Skeletal muscle satellite cell (primary cell): ENCODE results near the gene SNAI3.

ENCODE experiments used
- H3K27me3 ChIP-seq: 2 replicates; pipeline ENCODE4 v1.7.0; 2013; ENCODE audit warnings: low read length; ENCODE audit not compliant: control insufficient read depth, insufficient read depth
- H3K36me3 ChIP-seq: 2 replicates; pipeline ENCODE4 v1.7.0; 2013; ENCODE audit warnings: mild to moderate bottlenecking, control low read depth, low read length; ENCODE audit not compliant: insufficient read depth
- H3K4me1 ChIP-seq: 2 replicates; pipeline ENCODE4 v1.7.0; 2013; ENCODE audit warnings: low read length; ENCODE audit not compliant: control insufficient read depth, insufficient read depth
- H3K4me2 ChIP-seq: 2 replicates; pipeline ENCODE4 v1.7.0; 2013; ENCODE audit warnings: mild to moderate bottlenecking, low read length
- H3K4me3 ChIP-seq: 2 replicates; pipeline ENCODE4 v1.7.0; 2013; ENCODE audit warnings: low read length
- H3K9ac ChIP-seq: 2 replicates; pipeline ENCODE4 v1.7.0; 2013; ENCODE audit warnings: mild to moderate bottlenecking, low read depth, low read length, moderate library complexity
- H3K9me3 ChIP-seq: replicated peaks from 2 replicates; pipeline ENCODE4 v1.7.0; 2013; ENCODE audit warnings: mild to moderate bottlenecking, control low read depth, low read length

Gene SNAI3

DNA sequence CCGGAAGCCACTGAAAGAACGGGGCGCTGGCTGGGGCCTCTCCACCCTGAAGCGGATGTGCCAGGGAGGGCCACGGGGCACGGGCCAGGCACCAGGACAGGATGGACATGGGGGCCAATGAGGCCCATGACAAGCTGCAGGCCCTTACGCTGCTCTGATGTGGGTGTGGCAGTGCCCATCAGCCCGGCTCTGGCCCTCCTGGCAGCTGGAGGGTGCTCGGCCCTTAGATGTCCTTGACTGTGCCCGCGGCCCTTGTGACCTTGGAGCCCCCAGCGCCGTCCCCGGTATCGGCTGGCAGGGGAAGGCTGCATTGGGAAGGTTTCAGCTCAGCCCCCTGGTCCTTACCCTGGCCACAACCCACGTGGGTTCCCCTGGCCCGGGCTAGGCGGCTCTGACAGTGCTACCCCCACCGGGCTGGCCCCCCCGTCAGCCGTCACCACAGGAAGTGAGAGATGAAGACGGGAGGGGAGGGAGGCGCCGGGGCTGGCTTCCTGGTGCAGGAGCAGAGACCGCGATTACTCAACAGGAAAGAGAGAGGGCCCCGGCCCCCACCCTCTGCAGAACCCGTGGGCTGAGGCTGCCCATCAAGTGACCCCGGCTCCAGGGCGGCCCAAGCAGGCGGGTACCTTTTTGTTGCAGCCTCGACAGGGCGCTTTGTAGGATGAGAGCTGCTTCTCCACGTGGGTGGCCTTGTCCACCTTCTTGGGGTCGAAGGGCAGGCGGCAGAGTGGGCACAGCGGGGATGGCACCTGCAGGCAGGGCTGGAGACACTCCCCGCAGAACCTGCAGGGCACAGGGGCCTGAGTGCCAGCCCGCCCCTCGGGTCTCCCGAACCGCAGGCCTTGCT lies 14.6 kb upstream of the SNAI3 start:
- no peak overlapping the region for H3K4me3 ChIP-seq
- no peaks in the 10 kb centered on the region for H3K27me3 ChIP-seq
- H3K4me2 ChIP-seq, result peak overlapping the region; percentile 41
- H3K36me3 ChIP-seq, result peaks cover 8% of the 10 kb centered on the region
- H3K4me1 ChIP-seq, result peaks cover 28% of the 10 kb centered on the region
- H3K9ac ChIP-seq, result no peak overlapping the region
- H3K9me3 ChIP-seq, result no peaks in the 10 kb centered on the region

- peaks cover 24% of the 10 kb centered on the region for H3K4me1 ChIP-seq
- H3K36me3 ChIP-seq, result peaks cover 8% of the 10 kb centered on the region
- no peaks in the 10 kb centered on the region for H3K9me3 ChIP-seq
- no peak overlapping the region for H3K9ac ChIP-seq
- H3K4me2 ChIP-seq, result no peak overlapping the region
- H3K4me3 ChIP-seq, result no peak overlapping the region
- no peaks in the 10 kb centered on the region for H3K27me3 ChIP-seq
These were observed 14.0 kb upstream of the SNAI3 start for GRCh38 chr16:88700322-88700635.

DNA sequence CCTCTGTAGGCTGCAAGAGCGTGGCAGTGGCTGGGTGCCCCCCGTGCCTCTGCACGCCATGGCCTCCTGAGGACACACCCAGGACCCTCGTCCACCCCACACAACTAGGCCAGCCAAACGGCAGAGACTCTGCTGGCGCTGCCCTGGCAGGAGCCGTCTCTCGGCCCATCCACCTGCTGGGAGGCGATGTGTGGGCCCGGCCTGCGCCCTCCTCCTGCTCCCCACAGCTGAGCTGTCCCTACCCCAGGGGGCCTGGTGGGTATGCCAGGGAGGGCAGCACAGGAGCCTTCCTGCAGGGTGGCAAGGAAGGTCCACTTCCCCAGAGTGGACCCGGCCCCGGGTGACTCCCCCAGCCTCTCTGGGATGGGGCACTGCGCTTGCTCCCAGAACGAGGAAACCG lies 12.9 kb upstream of the SNAI3 start:
- H3K36me3 ChIP-seq, result peaks cover 8% of the 10 kb centered on the region
- no peaks in the 10 kb centered on the region for H3K27me3 ChIP-seq
- no peaks in the 10 kb centered on the region for H3K9me3 ChIP-seq
- H3K4me2 ChIP-seq, result no peak overlapping the region
- no peak overlapping the region for H3K9ac ChIP-seq
- peaks cover 19% of the 10 kb centered on the region for H3K4me1 ChIP-seq
- no peak overlapping the region for H3K4me3 ChIP-seq

DNA sequence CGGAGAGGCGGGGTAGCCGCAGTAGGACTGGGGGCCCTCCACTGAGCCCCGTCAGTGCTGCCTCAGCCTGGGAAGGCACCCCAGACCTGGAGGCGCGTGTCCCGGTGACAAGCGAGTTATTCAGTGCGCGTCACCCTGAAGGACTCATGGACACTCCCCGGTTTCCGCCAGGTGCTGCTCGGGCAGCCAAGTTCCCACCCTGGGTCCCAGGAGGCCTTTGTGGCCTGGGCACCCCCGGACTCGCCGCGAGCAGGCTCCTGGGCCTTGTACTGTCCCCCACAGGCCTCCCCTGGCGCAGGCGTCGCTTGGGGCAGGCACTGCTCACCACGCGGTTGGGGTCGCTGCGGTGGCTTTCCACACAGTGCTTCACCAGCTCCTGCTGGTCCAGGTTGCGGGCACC lies 12.3 kb upstream of the SNAI3 start:
- H3K9ac ChIP-seq, result no peak overlapping the region
- H3K4me1 ChIP-seq, result peaks cover 18% of the 10 kb centered on the region
- no peak overlapping the region for H3K4me3 ChIP-seq
- H3K4me2 ChIP-seq, result no peak overlapping the region
- peaks cover 8% of the 10 kb centered on the region for H3K36me3 ChIP-seq
- no peaks in the 10 kb centered on the region for H3K9me3 ChIP-seq
- H3K27me3 ChIP-seq, result no peaks in the 10 kb centered on the region

DNA sequence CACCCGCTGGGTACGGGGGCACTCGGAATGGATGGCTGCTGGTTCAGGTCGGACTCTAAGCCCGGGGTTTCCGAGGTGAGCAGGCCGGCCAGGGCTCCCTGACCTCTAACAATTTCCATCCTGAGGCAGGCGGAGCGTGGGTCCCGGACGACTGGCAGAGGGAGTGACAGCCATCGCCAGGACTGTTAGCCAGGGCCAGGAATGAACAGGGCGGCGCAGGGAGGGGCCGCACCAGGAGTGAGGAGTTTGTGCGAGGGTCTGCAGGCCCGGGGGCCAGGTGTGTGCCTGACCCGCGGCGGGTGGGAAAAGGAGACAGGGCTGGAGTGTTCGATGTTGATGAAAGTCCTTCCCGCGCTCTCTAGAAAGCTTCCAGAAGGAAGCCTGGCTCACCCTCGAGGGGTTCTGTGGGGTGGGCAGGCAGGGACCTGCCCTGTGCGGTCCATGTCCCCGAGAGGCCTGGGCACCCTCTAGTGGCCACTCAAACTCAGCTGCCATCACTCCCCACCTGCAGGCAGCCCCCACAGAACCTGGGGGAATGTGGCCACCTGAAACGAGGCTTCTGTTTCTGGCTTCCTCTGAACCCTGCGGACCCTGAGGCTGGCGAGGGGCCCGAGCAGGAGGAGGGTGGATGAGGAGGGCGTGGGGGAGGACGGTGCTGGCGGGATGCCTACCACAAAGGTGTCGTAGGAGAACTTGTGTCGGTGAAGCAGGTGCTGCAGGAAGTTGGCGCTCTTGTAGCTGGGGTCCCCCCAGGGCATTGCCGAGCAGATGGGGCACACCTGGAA lies 11.7 kb upstream of the SNAI3 start:
- no peak overlapping the region for H3K4me2 ChIP-seq
- H3K9ac ChIP-seq, result no peak overlapping the region
- no peaks in the 10 kb centered on the region for H3K9me3 ChIP-seq
- H3K36me3 ChIP-seq, result peaks cover 8% of the 10 kb centered on the region
- H3K27me3 ChIP-seq, result no peaks in the 10 kb centered on the region
- H3K4me1 ChIP-seq, result peaks cover 13% of the 10 kb centered on the region
- H3K4me3 ChIP-seq, result no peak overlapping the region

DNA sequence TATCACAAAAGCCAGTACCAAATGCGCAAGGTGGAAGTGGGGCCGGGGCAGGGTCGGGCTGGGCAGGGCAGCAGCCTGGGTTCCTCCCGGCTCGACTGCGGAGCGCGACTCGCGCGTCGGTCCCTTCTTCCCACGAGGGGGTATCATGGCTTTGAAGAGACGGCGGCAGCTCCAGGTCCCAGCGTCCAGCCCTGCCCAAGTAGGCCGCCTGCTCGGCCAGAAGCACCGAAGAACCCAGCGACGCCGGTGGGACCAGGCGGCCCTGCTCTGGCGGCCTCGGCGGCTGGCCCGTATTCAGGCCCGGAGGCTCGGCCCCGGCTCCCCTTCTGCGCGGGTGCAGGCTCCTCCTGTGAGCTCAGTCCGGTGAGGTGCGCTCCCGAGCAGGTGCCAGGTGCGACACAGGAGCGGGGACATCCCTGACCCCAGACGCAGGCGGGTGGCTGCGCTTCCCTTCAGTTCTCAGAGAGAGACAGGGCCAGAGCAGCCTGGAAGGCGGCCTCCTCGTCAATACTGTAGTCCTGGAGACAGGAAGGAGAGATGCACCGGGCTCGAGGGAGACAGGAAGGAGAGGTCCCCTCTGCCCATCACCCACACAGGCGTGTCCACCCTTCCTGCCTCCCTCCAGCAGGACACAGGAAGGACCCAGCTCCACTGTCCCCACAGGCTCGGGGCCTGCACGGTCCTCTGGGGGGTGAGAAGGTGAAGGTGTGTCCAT lies 11.0 kb upstream of the SNAI3 start:
- Histone ChIP-seq H3K4me2 (no peak overlapping the region), H3K36me3 (peaks cover 8% of the 10 kb centered on the region), H3K4me3 (no peak overlapping the region), H3K9ac (no peak overlapping the region), H3K9me3 (no peaks in the 10 kb centered on the region), H3K27me3 (no peaks in the 10 kb centered on the region), H3K4me1 (peaks cover 13% of the 10 kb centered on the region)

- H3K4me3 ChIP-seq, result no peak overlapping the region
- peaks cover 8% of the 10 kb centered on the region for H3K36me3 ChIP-seq
- H3K4me2 ChIP-seq, result no peak overlapping the region
- no peaks in the 10 kb centered on the region for H3K27me3 ChIP-seq
- no peak overlapping the region for H3K9ac ChIP-seq
- peaks cover 10% of the 10 kb centered on the region for H3K4me1 ChIP-seq
- H3K9me3 ChIP-seq, result no peaks in the 10 kb centered on the region
These were observed 10.1 kb upstream of the SNAI3 start for GRCh38 chr16:88696441-88696840.

- peaks cover 6% of the 10 kb centered on the region for H3K27me3 ChIP-seq
These were observed 9.4 kb upstream of the SNAI3 start for GRCh38 chr16:88695753-88696152.

DNA sequence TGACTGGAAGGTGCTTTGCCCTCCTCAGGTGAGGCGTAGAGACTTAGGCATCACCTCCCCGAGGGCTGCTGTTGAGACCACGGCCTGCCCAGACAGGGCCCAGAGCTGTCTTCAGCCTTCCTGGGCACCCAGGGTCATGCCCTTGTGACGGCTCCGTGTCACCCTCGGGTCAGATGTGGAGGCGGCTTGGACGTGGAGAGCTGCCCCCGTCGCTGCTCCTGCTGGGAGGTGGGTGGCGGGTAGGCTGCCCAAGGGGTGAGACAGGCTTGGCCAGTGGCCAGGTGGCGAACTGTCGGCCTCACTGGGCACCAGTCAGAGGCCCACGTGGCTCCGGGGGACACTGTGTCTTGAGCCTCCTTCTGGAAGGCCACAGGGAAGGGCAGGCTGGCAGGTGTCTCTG lies 8.9 kb upstream of the SNAI3 start:
- no peak overlapping the region for H3K9ac ChIP-seq
- H3K36me3 ChIP-seq, result peaks cover 4% of the 10 kb centered on the region
- H3K4me1 ChIP-seq, result no peaks in the 10 kb centered on the region

More at GRCh38 chr16:88695753-88696152, 9.4 kb upstream of the SNAI3 start:
- Histone ChIP-seq H3K4me1 (peaks cover 3% of the 10 kb centered on the region), H3K9me3 (no peaks in the 10 kb centered on the region), H3K36me3 (peaks cover 8% of the 10 kb centered on the region), H3K4me2 (no peak overlapping the region), H3K9ac (no peak overlapping the region), H3K4me3 (no peak overlapping the region)

GRCh38 chr16:88694221-88695087 lies 8.1 kb upstream of the SNAI3 start:
- peaks cover 3% of the 10 kb centered on the region for H3K36me3 ChIP-seq
- H3K4me1 ChIP-seq, result no peaks in the 10 kb centered on the region

More for the DNA sequence above, 8.9 kb upstream of the SNAI3 start:
- Histone ChIP-seq H3K4me2 (no peak overlapping the region), H3K27me3 (peaks cover 11% of the 10 kb centered on the region), H3K9me3 (no peaks in the 10 kb centered on the region), H3K4me3 (no peak overlapping the region)

More at GRCh38 chr16:88694221-88695087, 8.1 kb upstream of the SNAI3 start:
- Histone ChIP-seq H3K4me3 (no peak overlapping the region), H3K27me3 (peaks cover 15% of the 10 kb centered on the region), H3K4me2 (no peak overlapping the region), H3K9me3 (no peaks in the 10 kb centered on the region), H3K9ac (no peak overlapping the region)
